Liver (tissue), 9 donors: ENCODE data around the gene RYR1. TPM values are rescaled to one million over a fixed set of nuclear protein-coding genes. Genes with fewer than 3 reads are reported as not detected.

Experiments used
- DNase-seq: peaks from one replicate; pipeline ENCODE4 v3.0.0-alpha.2; 2017; ENCODE audit warnings: low spot score
- H3K27ac ChIP-seq, 2 donors: one replicate each; pipeline ENCODE4 v1.7.0; 2013; ENCODE audit warnings: inconsistent platforms in 2 of 2, low read length in 2 of 2, control low read depth in 1 of 2, low read depth in 1 of 2, mild to moderate bottlenecking in 1 of 2
- H3K27me3 ChIP-seq, 4 donors: one replicate each; pipeline versions ENCODE4 v1.6.1 to v1.7.0; 2013; ENCODE audit warnings: low read length in 3 of 4, inconsistent platforms in 1 of 4, mild to moderate bottlenecking in 1 of 4, moderate library complexity in 1 of 4; ENCODE audit not compliant: control insufficient read depth in 4 of 4, insufficient read depth in 4 of 4
- H3K36me3 ChIP-seq, 4 donors: one replicate each; pipeline versions ENCODE4 v1.6.1 to v1.7.0; 2013; ENCODE audit warnings: low read length in 3 of 4, mild to moderate bottlenecking in 3 of 4, low read depth in 1 of 4, moderate library complexity in 1 of 4; ENCODE audit not compliant: control insufficient read depth in 4 of 4, insufficient read depth in 3 of 4
- H3K4me1 ChIP-seq, 4 donors: one replicate each; pipeline versions ENCODE4 v1.6.1 to v1.7.0; 2013; ENCODE audit warnings: low read length in 3 of 4, mild to moderate bottlenecking in 3 of 4, moderate library complexity in 1 of 4; ENCODE audit not compliant: control insufficient read depth in 4 of 4, insufficient read depth in 4 of 4
- H3K4me3 ChIP-seq, 3 donors: one replicate each; pipeline versions ENCODE4 v1.6.1 to v1.7.0; 2013; ENCODE audit warnings: low read length in 3 of 3, control low read depth in 1 of 3, low read depth in 1 of 3, mild to moderate bottlenecking in 1 of 3
- H3K9ac ChIP-seq, 2 donors: one replicate each; pipeline ENCODE4 v1.7.0; 2013; ENCODE audit warnings: low read length in 2 of 2, mild to moderate bottlenecking in 2 of 2, moderate library complexity in 2 of 2, control low read depth in 1 of 2, low read depth in 1 of 2
- H3K9me3 ChIP-seq, 4 donors: one replicate each; pipeline versions ENCODE4 v1.6.1 to v1.7.0; 2013; ENCODE audit warnings: low read length in 3 of 4; ENCODE audit not compliant: control insufficient read depth in 4 of 4
- ATF3 ChIP-seq: IDR thresholded peaks from 2 replicates; pipeline ENCODE4 v1.6.1; 2016; ENCODE audit warnings: antibody characterized with exemption
- CTCF ChIP-seq: fragments of 150-350 bp; IDR thresholded peaks from 2 replicates; pipeline ENCODE4 v1.5.1; 2017; ENCODE audit warnings: improper control_type of control experiment, low read depth, low read length; ENCODE audit not compliant: missing input control
- EGR1 ChIP-seq, 2 donors: IDR thresholded peaks; 2 replicates each; pipeline ENCODE4 v1.6.1; 2016 to 2018; ENCODE audit warnings: antibody characterized with exemption in 2 of 2, low read depth in 2 of 2
- FOXA1 ChIP-seq: IDR thresholded peaks from 2 replicates; pipeline ENCODE4 v1.6.1; 2016; ENCODE audit warnings: antibody characterized with exemption
- FOXA2 ChIP-seq: IDR thresholded peaks from 2 replicates; pipeline ENCODE4 v1.6.1; 2016; ENCODE audit warnings: antibody characterized with exemption
- GABPA ChIP-seq, 2 donors: IDR thresholded peaks in 1 of 2; conservative IDR thresholded peaks in 1 of 2; 2 replicates each; pipeline ENCODE4 v1.6.1; 2016; ENCODE audit warnings: antibody characterized with exemption in 2 of 2, mild to moderate bottlenecking in 1 of 2, moderate library complexity in 1 of 2
- HNF4A ChIP-seq, 2 donors: conservative IDR thresholded peaks; 2 replicates each; pipeline ENCODE4 v1.6.1; 2016; ENCODE audit warnings: antibody characterized with exemption in 2 of 2, mild to moderate bottlenecking in 2 of 2
- JUND ChIP-seq, 2 donors: IDR thresholded peaks; 2 replicates each; pipeline ENCODE4 v1.6.1; 2016; ENCODE audit warnings: antibody characterized with exemption in 2 of 2
- MAX ChIP-seq: IDR thresholded peaks from 2 replicates; pipeline ENCODE4 v1.6.1; 2016; ENCODE audit warnings: antibody characterized with exemption
- NR2F2 ChIP-seq: IDR thresholded peaks from 2 replicates; pipeline ENCODE4 v1.6.1; 2016; ENCODE audit warnings: antibody characterized with exemption
- RAD21 ChIP-seq, 2 donors: IDR thresholded peaks; 2 replicates each; pipeline ENCODE4 v1.6.1; 2016; ENCODE audit warnings: antibody characterized with exemption in 2 of 2, mild to moderate bottlenecking in 2 of 2
- RXRA ChIP-seq, 2 donors: IDR thresholded peaks; 2 replicates each; pipeline ENCODE4 v1.6.1; 2017 to 2018; ENCODE audit warnings: antibody characterized with exemption in 2 of 2, mild to moderate bottlenecking in 1 of 2
- SP1 ChIP-seq: IDR thresholded peaks from 2 replicates; pipeline ENCODE4 v1.6.1; 2018; ENCODE audit warnings: antibody characterized with exemption, mild to moderate bottlenecking
- TAF1 ChIP-seq: conservative IDR thresholded peaks from 2 replicates; pipeline ENCODE4 v1.6.1; 2016; ENCODE audit warnings: antibody characterized with exemption, mild to moderate bottlenecking
- ZBTB33 ChIP-seq: IDR thresholded peaks from 2 replicates; pipeline ENCODE4 v1.6.1; 2016; ENCODE audit warnings: antibody characterized with exemption
- WGBS: extraction: QIAGEN DNeasy Blood & Tissue Kit; methylation state at CpG from one replicate; pipeline ENCODE4 v1.1.7; 2013; 5-methylcytosine and 5-hydroxymethylcytosine counted together
- polyA plus RNA-seq, 2 donors: library from polyadenylated mRNA; stranded (reverse) in 1 of 2; unstranded in 1 of 2; fragments of 200-250 nt in 1 of 2; fragments of >200 nt in 1 of 2; fragmentation: Nextera tagmentation in 1 of 2; extraction: Ambion mirVana in 1 of 2; gene quantifications; one replicate each; pipeline versions ENCODE4 v1.2.1 to v1.2.3, GENCODE V29; 2013 to 2015
- total RNA-seq, 2 donors: library from RNA; depleted of rRNA; stranded (reverse); fragments of >200 nt; gene quantifications; one replicate each; pipeline ENCODE4 v1.2.3, GENCODE V29; 2014
- donor health status: healthy.
- donor health status: healthy.
- donor health status: healthy.
- donor health status: healthy.
- donor health status: healthy.

The RYR1 gene
- total and polyA plus RNA-seq, 4 donors, result 0.01 to 0.70 (median 0.29) TPM

GRCh38 chr19:38488096-38488495 is 54.6 kb downstream of the RYR1 start:
- peaks cover 1 to 7% (median 3%) of the 10 kb centered on the region in 4 donors for H3K9me3 ChIP-seq
- WGBS, result 81% methylated on average over 3 of the region's 3 CpGs
- no peak overlapping the region for H3K27ac ChIP-seq
- no peak overlapping the region for H3K4me3 ChIP-seq
- no peak overlapping the region for H3K9ac ChIP-seq
- H3K36me3 ChIP-seq, result no peaks in the 10 kb centered on the region
- no peak for TF ChIP-seq FOXA1
- TF ChIP-seq RXRA (IDR thresholded peaks at IDR 0.05), result no peak
- TF ChIP-seq ZBTB33, result no peak
- no peak for TF ChIP-seq CTCF
- H3K27me3 ChIP-seq, result peaks cover 0 to 2% (median 0%) of the 10 kb centered on the region in 4 donors
- DNase-seq, result no peak
- H3K4me1 ChIP-seq, result no peaks in the 10 kb centered on the region

- Histone ChIP-seq H3K27me3 (peaks cover 0 to 2% (median 0%) of the 10 kb centered on the region in 4 donors), H3K36me3 (no peaks in the 10 kb centered on the region), H3K4me3 (no peak overlapping the region), H3K4me1 (no peaks in the 10 kb centered on the region), H3K27ac (no peak overlapping the region), H3K9ac (no peak overlapping the region), H3K9me3 (peaks cover 1 to 7% (median 3%) of the 10 kb centered on the region in 4 donors)
- TF ChIP-seq EGR1 (IDR thresholded peaks at IDR 0.05; ENCODE audit: low read depth in 2 of 2), result no peak
- TF ChIP-seq HNF4A (conservative IDR thresholded peaks at IDR 0.05), result no peak
- no peak for TF ChIP-seq FOXA2
- TF ChIP-seq GABPA (IDR thresholded peaks at IDR 0.05 in 1 of 2, conservative IDR thresholded peaks at IDR 0.05 in 1 of 2), result no peak
- no peak for TF ChIP-seq CTCF
- TF ChIP-seq JUND (IDR thresholded peaks at IDR 0.05), result no peak
- no peak for TF ChIP-seq RXRA (IDR thresholded peaks at IDR 0.05)
- TF ChIP-seq FOXA1, result no peak
- no peak for TF ChIP-seq ATF3
- TF ChIP-seq RAD21 (IDR thresholded peaks at IDR 0.05), result no peak
- TF ChIP-seq NR2F2, result no peak
- TF ChIP-seq MAX, result no peak
- TF ChIP-seq TAF1, result no peak
- no peak for TF ChIP-seq SP1
- DNase-seq, result no peak
- 78% methylated on average over 9 of the region's 9 CpGs for WGBS
Observed at GRCh38 chr19:38488776-38489481, 55.4 kb downstream of the RYR1 start.
